Measurements from ENCODE around the gene AKR1A1. TPM values are rescaled to one million over a fixed set of nuclear protein-coding genes. Genes with fewer than 3 reads are reported as not detected.
"Not testable (repeated sequence)": the region's sequence is repeated elsewhere in the genome, so short reads cannot be mapped to it uniquely, and the experiment has no call there.

The AKR1A1 gene
- total RNA-seq, 1 experiment from 2014 or later = 49.8 TPM

- not testable (repeated sequence) for DNase-seq (ENCODE audit: low read depth in 1 of 2, low spot score in 2 of 2); H3K9me3 ChIP-seq (replicated peaks); H3K27me3 ChIP-seq (replicated peaks); H3K4me1 ChIP-seq (replicated peaks); H3K4me3 ChIP-seq; H3K27ac ChIP-seq
- H3K36me3 ChIP-seq = peaks cover 67% of the 10 kb centered on the region
Observed at GRCh38 chr1:45596765-45597164, 46.1 kb downstream of the AKR1A1 start.

- H3K36me3 ChIP-seq = peaks cover 64% of the 10 kb centered on the region
- no peak overlapping the region for H3K4me3 ChIP-seq
- no peak overlapping the region for H3K27ac ChIP-seq
- DNase-seq (ENCODE audit: low read depth in 1 of 2, low spot score in 2 of 2) = no peak
- peaks cover 3% of the 10 kb centered on the region; the same call in 1 of the 2 replicates for H3K4me1 ChIP-seq (replicated peaks)
- no peaks in the 10 kb centered on the region for H3K27me3 ChIP-seq (replicated peaks)
- H3K9me3 ChIP-seq (replicated peaks) = no peaks in the 10 kb centered on the region; the same call in 1 of the 2 replicates
Observed at GRCh38 chr1:45604239-45604638, 53.6 kb downstream of the AKR1A1 start.

GRCh38 chr1:45607404-45608074, 56.9 kb downstream of the AKR1A1 start:
- H3K36me3 ChIP-seq = peaks cover 80% of the 10 kb centered on the region
- H3K4me1 ChIP-seq (replicated peaks) = no peaks in the 10 kb centered on the region
- H3K4me3 ChIP-seq = no peak overlapping the region
- no peak overlapping the region for H3K27ac ChIP-seq
- DNase-seq (ENCODE audit: low read depth in 1 of 2, low spot score in 2 of 2) = no peak
- H3K27me3 ChIP-seq (replicated peaks) = no peaks in the 10 kb centered on the region
- H3K9me3 ChIP-seq (replicated peaks) = no peaks in the 10 kb centered on the region; the same call in 1 of the 2 replicates

DNA sequence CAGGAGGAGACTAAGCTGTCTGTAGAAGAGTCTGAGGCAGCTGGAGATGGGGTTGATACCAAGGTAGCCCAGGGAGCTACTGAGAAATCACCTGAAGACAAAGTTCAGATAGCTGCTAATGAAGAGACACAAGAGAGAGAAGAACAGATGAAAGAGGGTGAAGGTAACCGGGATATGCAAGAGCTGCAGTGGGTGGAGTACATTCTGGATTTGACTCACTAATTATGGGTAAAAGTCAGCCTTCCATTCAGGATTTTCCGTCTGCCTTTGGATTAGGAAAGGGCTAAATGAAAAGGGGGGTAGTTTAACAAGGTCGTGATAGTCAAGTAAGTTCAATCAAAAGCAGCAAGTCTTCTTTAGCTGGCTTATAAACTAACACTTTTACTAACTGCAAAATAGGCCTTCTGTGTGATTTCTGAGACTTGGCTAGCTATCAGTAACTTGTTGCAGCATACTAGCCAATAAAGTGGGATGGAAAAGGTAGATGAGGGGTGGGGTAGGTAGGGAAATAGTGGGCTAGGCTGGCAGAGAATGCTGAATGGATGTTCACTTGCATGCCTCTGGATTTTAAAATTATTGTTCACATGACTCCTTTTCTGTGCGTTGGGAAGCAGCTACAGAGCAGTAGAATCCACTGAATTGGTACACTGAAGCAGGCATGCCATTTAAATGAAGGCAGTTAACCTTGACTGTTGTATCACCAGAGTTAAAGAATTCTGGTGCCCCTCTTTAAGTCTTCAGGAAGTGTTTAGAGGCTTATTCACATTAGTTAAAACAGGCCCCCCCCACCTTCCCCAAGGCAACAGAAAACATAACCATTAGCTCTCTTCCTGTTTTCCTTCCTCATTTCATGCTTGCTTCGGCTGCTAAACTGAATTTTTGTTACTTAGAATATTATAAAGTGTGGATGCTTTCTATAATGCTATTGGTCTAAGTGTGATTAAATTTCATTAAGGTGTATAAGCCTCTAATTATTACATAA, 57.8 kb downstream of the AKR1A1 start:
- Histone ChIP-seq H3K27ac (no peak overlapping the region), H3K4me1 (replicated peaks) (no peaks in the 10 kb centered on the region), H3K36me3 (peaks cover 82% of the 10 kb centered on the region), H3K27me3 (replicated peaks) (no peaks in the 10 kb centered on the region), H3K9me3 (replicated peaks) (no peaks in the 10 kb centered on the region; the same call in 1 of the 2 replicates), H3K4me3 (no peak overlapping the region)
- DNase-seq (ENCODE audit: low read depth in 1 of 2, low spot score in 2 of 2) = no peak

DNA sequence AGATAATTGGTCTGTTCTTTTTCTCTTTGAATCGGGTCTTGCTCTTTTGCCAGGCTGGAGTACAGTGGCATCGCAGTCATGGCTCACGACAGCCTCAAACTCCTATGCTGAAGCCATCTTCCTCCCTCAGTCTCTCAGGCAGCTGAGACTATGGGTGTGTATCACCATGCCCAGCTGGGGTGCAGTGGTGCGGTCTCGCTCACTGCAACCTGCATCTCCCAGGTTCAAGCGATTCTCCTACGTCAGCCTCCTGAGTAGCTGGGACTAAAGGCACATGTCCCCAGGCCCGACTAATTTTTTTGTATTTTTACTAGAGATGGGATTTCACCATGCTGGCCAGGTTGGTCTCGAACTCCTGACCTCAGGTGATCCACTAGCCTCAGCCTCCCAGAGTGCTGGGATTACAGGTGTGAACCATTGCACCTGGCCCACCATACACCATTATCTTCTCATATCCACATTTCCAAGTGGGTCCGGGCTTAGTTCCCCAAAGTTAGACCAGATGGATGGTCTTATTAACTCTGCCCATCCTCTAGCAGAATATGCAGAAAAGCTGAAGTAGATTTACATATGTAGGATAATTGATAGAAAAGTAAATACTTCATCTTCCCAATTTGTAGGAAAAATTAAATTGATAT, 60.1 kb downstream of the AKR1A1 start:
- Histone ChIP-seq H3K9me3 (replicated peaks) (no peaks in the 10 kb centered on the region; the same call in 1 of the 2 replicates), H3K27me3 (replicated peaks) (no peaks in the 10 kb centered on the region), H3K27ac (no peak overlapping the region), H3K36me3 (peaks cover 88% of the 10 kb centered on the region), H3K4me1 (replicated peaks) (no peaks in the 10 kb centered on the region), H3K4me3 (no peak overlapping the region)
- no peak for DNase-seq (ENCODE audit: low read depth in 1 of 2, low spot score in 2 of 2)

- Histone ChIP-seq H3K4me3 (no peak overlapping the region), H3K27ac (no peak overlapping the region), H3K36me3 (peaks cover 91% of the 10 kb centered on the region), H3K27me3 (replicated peaks) (no peaks in the 10 kb centered on the region), H3K4me1 (replicated peaks) (no peaks in the 10 kb centered on the region), H3K9me3 (replicated peaks) (no peaks in the 10 kb centered on the region; the same call in 1 of the 2 replicates)
- no peak for DNase-seq (ENCODE audit: low read depth in 1 of 2, low spot score in 2 of 2)
Observed at GRCh38 chr1:45612941-45613579, 62.4 kb downstream of the AKR1A1 start.

DNA sequence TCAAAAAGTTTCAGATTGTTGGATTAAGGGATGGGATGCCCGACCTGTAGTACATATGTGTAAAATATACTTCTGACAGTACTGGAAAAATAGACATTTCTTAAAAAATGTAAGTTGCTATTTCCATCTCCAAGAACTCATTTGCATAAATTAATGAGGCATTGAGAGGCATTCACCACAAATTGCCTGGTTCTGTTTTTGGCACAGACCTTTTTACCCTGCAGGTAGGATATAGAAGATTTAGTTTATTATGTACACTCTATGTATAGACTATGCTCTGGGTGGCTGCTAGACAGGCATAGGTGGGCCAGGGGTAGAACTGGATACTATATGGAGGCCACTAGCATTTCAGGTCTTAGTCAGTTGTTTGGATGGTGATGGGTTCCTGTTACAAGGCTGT, 65.3 kb downstream of the AKR1A1 start:
- no peak for DNase-seq (ENCODE audit: low read depth in 1 of 2, low spot score in 2 of 2)
- H3K4me3 ChIP-seq = no peak overlapping the region
- no peaks in the 10 kb centered on the region for H3K9me3 ChIP-seq (replicated peaks)
- H3K4me1 ChIP-seq (replicated peaks) = no peaks in the 10 kb centered on the region
- H3K27me3 ChIP-seq (replicated peaks) = no peaks in the 10 kb centered on the region
- no peak overlapping the region for H3K27ac ChIP-seq
- peaks cover 92% of the 10 kb centered on the region for H3K36me3 ChIP-seq

DNA sequence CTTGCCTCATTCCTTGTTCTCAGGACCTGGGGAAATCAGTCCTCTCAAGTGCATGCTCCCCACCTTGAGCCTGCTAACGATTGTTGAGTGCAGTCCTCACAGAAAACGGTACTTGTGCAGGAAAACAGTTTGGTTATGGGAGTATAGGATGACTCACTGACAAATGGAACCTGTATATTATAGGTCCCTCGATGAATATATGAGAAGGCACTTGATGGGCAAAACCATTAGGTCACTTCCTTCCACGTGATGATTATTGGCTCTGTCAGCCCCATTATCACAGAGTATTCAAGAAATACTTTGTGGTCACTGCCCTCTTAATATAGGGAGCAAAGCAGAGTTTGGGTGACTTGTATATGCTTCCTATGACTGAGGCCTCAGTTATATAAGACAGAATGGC, 67.0 kb downstream of the AKR1A1 start:
- Histone ChIP-seq H3K4me1 (replicated peaks) (no peaks in the 10 kb centered on the region), H3K4me3 (no peak overlapping the region), H3K27me3 (replicated peaks) (no peaks in the 10 kb centered on the region), H3K36me3 (peaks cover 83% of the 10 kb centered on the region), H3K27ac (no peak overlapping the region), H3K9me3 (replicated peaks) (no peaks in the 10 kb centered on the region)
- no peak for DNase-seq (ENCODE audit: low read depth in 1 of 2, low spot score in 2 of 2)

DNA sequence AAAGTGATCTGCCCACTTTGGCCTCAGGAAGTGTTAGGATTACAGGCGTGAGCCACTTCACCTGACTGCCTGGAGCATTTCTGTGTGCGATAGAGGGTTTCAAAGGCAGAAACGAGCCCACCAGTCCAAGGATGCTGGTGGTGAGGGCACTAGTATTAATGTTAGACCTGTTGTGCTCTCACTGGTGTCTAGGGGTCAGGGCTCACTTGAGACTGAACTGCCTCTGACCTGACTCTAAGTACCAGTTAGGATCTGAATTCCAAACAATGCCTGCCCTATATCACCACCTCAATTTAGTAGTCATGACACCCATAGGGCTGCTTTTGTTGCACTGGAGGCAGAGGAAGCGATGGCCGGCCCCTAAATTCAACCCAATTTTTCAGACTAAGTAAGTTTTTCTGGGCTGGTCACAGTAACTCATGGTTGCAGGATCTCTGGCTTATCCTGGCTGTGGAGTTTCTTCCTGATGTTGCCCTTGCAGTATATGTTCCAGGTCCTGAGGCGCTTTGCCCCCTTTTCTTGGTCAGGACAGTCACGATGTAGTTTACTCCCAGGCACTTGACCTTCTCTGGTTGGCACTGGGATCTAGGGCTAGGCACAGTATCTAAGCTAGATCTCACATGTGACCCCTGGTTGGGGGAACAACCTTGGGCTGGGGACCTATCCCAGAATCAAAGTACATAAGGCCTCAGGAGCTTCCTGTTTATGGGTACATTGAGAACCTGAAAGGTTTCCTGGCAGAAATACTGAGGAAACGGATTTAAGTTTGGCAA, 68.7 kb downstream of the AKR1A1 start:
- DNase-seq (ENCODE audit: low read depth in 1 of 2, low spot score in 2 of 2) = no peak
- no peaks in the 10 kb centered on the region for H3K4me1 ChIP-seq (replicated peaks)
- no peak overlapping the region for H3K27ac ChIP-seq
- H3K36me3 ChIP-seq = peaks cover 71% of the 10 kb centered on the region
- H3K27me3 ChIP-seq (replicated peaks) = no peaks in the 10 kb centered on the region
- H3K9me3 ChIP-seq (replicated peaks) = no peaks in the 10 kb centered on the region
- H3K4me3 ChIP-seq = no peak overlapping the region

Other genes starting within 250 kb of the AKR1A1 start
- gene HPDL, start 223.9 kb upstream of the AKR1A1 start, total RNA-seq (2014; rRNA removed; shearing (Covaris generic)) = 0.18 TPM in 1 of 2 replicates, not detected in the other
- gene TOE1, start 210.7 kb upstream of the AKR1A1 start, total RNA-seq (2014; rRNA removed; shearing (Covaris generic)) = 16.9 and 24.3 TPM in 2 replicates
- 28.2 and 29.7 TPM in 2 replicates for gene MUTYH, start 210.4 kb upstream of the AKR1A1 start, total RNA-seq (2014; rRNA removed; shearing (Covaris generic))
- gene TESK2, start 59.7 kb upstream of the AKR1A1 start, total RNA-seq (2014; rRNA removed; shearing (Covaris generic)) = 2.0 and 3.2 TPM in 2 replicates
- gene CCDC163, start 50.8 kb upstream of the AKR1A1 start, total RNA-seq (2014; rRNA removed; shearing (Covaris generic)) = 1.9 and 2.3 TPM in 2 replicates
- 2.3 and 4.9 TPM in 2 replicates for gene MMACHC, start 50.5 kb upstream of the AKR1A1 start, total RNA-seq (2014; rRNA removed; shearing (Covaris generic))
- 661 and 828 TPM in 2 replicates for gene PRDX1, start 28.9 kb upstream of the AKR1A1 start, total RNA-seq (2014; rRNA removed; shearing (Covaris generic))
- 141 and 151 TPM in 2 replicates for gene NASP, start 33.2 kb downstream of the AKR1A1 start, total RNA-seq (2014; rRNA removed; shearing (Covaris generic))
- gene CCDC17, start 73.2 kb downstream of the AKR1A1 start, total RNA-seq (2014; rRNA removed; shearing (Covaris generic)) = 0.34 TPM in 1 of 2 replicates, not detected in the other
- 38.7 and 95.1 TPM in 2 replicates for gene GPBP1L1, start 135.7 kb downstream of the AKR1A1 start, total RNA-seq (2014; rRNA removed; shearing (Covaris generic))
- gene TMEM69, start 137.4 kb downstream of the AKR1A1 start, total RNA-seq (2014; rRNA removed; shearing (Covaris generic)) = 21.5 and 23.4 TPM in 2 replicates
- gene IPP, start 199.8 kb downstream of the AKR1A1 start, total RNA-seq (2014; rRNA removed; shearing (Covaris generic)) = 11.9 and 13.0 TPM in 2 replicates